OCI-LY1 (cell line): Measurements from ENCODE around the gene ARL13A.

Experiments
- H2AFZ ChIP-seq: fragments of 200-600 bp; sonication (generic), shearing (Covaris generic); 2 replicates; pipeline ENCODE4 v1.6.0; 2014; ENCODE audit warnings: antibody characterized with exemption, mild to moderate bottlenecking, low read length
- H3F3A ChIP-seq: fragments of 200-600 bp; sonication (generic), shearing (Covaris generic); 2 replicates; pipeline ENCODE4 v1.6.0; 2014; ENCODE audit warnings: mild to moderate bottlenecking, antibody characterized with exemption, low read length, moderate library complexity; ENCODE audit not compliant: insufficient read depth
- H3K27ac ChIP-seq: fragments of 200-600 bp; sonication (generic); 2 replicates; pipeline ENCODE4 v1.5.1; 2014; ENCODE audit warnings: low read length, mixed run types, mild to moderate bottlenecking, low read depth; ENCODE audit not compliant: poor library complexity, severe bottlenecking
- H3K27me3 ChIP-seq: fragments of 200-600 bp; sonication (generic); 2 replicates; pipeline ENCODE4 v1.6.0; 2014; ENCODE audit warnings: antibody characterized with exemption, mild to moderate bottlenecking, low read length, moderate library complexity; ENCODE audit not compliant: insufficient read depth
- H3K36me3 ChIP-seq: fragments of 200-600 bp; sonication (generic); 2 replicates; pipeline ENCODE4 v1.6.1; 2014; ENCODE audit warnings: mild to moderate bottlenecking, antibody characterized with exemption, low read length, moderate library complexity, mixed read lengths; ENCODE audit not compliant: insufficient read depth
- H3K4me1 ChIP-seq: fragments of 200-600 bp; sonication (generic); 2 replicates; pipeline ENCODE4 v1.5.1; 2014; ENCODE audit warnings: mild to moderate bottlenecking, low read length, moderate library complexity; ENCODE audit not compliant: insufficient read depth, severe bottlenecking
- H3K4me2 ChIP-seq: fragments of 200-600 bp; sonication (generic), shearing (Covaris generic); 2 replicates; pipeline ENCODE4 v1.6.1; 2014; ENCODE audit warnings: low read length
- H3K4me3 ChIP-seq: fragments of 200-600 bp; sonication (generic); 2 replicates; pipeline ENCODE4 v1.5.1; 2014; ENCODE audit warnings: low read length, low read depth, mild to moderate bottlenecking, mixed read lengths; ENCODE audit not compliant: poor library complexity, severe bottlenecking
- H3K79me2 ChIP-seq: fragments of 200-600 bp; shearing (Covaris generic); 2 replicates; pipeline ENCODE4 v1.6.1; 2016; ENCODE audit warnings: mixed run types, low read length, mixed read lengths; ENCODE audit not compliant: insufficient read depth
- H3K9ac ChIP-seq: fragments of 200-600 bp; sonication (generic), shearing (Covaris generic); 2 replicates; pipeline ENCODE4 v1.6.1; 2014; ENCODE audit warnings: mild to moderate bottlenecking, low read length, mixed read lengths
- H3K9me2 ChIP-seq: fragments of 200-600 bp; sonication (generic), shearing (Covaris generic); 2 replicates; pipeline ENCODE4 v1.6.1; 2014; ENCODE audit warnings: low read depth, mild to moderate bottlenecking, low read length, mixed read lengths
- H3K9me3 ChIP-seq: fragments of 200-600 bp; shearing (Covaris generic); 2 replicates; pipeline ENCODE4 v1.6.1; 2014; ENCODE audit warnings: low read length, mixed read lengths
- H4K20me1 ChIP-seq: fragments of 200-600 bp; sonication (generic), shearing (Covaris generic); 2 replicates; pipeline ENCODE4 v1.6.0; 2016; ENCODE audit warnings: mild to moderate bottlenecking, low read length; ENCODE audit not compliant: insufficient read depth
- EZH2 ChIP-seq: fragments of 200-600 bp; sonication (generic), shearing (Covaris generic); IDR thresholded peaks from 2 replicates; pipeline ENCODE4 v1.8.0; 2017; ENCODE audit warnings: borderline replicate concordance, mixed run types, mild to moderate bottlenecking, antibody characterized with exemption, low read length, moderate library complexity, mixed read lengths
- TF ChIP-seq, protein P1 (sequence below): fragments of 200-600 bp; sonication (generic), shearing (Covaris generic); IDR thresholded peaks from 2 replicates; pipeline ENCODE4 v1.5.1; 2017; ENCODE audit warnings: mild to moderate bottlenecking, antibody characterized with exemption, low read length, moderate library complexity, mixed read lengths

The ARL13A gene

DNA sequence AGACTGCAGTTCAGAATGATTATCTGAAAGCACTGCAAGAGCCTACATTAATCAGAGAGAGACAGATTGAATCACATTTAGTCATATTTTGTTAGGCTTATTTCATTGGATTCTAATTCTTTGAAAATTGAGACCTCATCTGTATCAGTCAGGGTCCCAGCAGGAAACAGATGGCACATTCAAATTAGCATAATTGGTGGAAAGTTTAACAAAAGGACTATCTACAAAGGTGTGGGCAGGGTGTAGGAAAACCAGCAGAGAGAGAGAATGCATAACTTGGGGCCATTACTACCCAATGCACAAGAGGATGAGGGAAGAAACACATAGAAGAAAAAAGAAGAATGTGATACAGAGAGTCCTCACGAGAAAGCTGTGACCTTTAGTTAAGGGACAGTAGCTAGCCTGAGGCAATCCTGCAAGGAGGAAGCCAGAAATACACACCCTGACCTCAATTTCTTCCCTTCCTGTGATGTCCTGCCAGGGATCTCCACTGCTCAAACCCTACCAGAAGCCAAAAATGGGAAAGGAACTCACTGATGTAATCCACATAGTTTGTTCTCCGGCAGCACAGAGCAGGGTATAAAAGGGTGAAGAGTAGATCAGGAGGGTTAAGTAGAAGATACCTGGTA lies 23.1 kb upstream of the ARL13A start:
- H3K9ac ChIP-seq, result no peak overlapping the region
- no peak overlapping the region for H3K4me2 ChIP-seq
- no peaks in the 10 kb centered on the region for H3K27me3 ChIP-seq
- H3K4me3 ChIP-seq, result no peak overlapping the region
- H3K9me3 ChIP-seq, result no peaks in the 10 kb centered on the region
- H4K20me1 ChIP-seq, result no peaks in the 10 kb centered on the region
- TF ChIP-seq, protein P1, sequence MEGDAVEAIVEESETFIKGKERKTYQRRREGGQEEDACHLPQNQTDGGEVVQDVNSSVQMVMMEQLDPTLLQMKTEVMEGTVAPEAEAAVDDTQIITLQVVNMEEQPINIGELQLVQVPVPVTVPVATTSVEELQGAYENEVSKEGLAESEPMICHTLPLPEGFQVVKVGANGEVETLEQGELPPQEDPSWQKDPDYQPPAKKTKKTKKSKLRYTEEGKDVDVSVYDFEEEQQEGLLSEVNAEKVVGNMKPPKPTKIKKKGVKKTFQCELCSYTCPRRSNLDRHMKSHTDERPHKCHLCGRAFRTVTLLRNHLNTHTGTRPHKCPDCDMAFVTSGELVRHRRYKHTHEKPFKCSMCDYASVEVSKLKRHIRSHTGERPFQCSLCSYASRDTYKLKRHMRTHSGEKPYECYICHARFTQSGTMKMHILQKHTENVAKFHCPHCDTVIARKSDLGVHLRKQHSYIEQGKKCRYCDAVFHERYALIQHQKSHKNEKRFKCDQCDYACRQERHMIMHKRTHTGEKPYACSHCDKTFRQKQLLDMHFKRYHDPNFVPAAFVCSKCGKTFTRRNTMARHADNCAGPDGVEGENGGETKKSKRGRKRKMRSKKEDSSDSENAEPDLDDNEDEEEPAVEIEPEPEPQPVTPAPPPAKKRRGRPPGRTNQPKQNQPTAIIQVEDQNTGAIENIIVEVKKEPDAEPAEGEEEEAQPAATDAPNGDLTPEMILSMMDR, result no peak
- no peak for TF ChIP-seq EZH2
- H3K27ac ChIP-seq, result no peak overlapping the region
- H2AFZ ChIP-seq, result no peak overlapping the region
- H3K9me2 ChIP-seq, result no peaks in the 10 kb centered on the region
- H3K79me2 ChIP-seq, result no peaks in the 10 kb centered on the region
- no peaks in the 10 kb centered on the region for H3K36me3 ChIP-seq
- H3K4me1 ChIP-seq, result no peaks in the 10 kb centered on the region
- no peaks in the 10 kb centered on the region for H3F3A ChIP-seq

GRCh38 chrX:100948557-100948956 lies 21.0 kb upstream of the ARL13A start:
- Histone ChIP-seq H3K4me2 (no peak overlapping the region), H3K36me3 (no peaks in the 10 kb centered on the region), H3K27me3 (no peaks in the 10 kb centered on the region), H3K27ac (no peak overlapping the region), H2AFZ (no peak overlapping the region), H3K9me2 (no peaks in the 10 kb centered on the region), H4K20me1 (no peaks in the 10 kb centered on the region), H3K4me3 (no peak overlapping the region), H3K4me1 (no peaks in the 10 kb centered on the region), H3F3A (no peaks in the 10 kb centered on the region), H3K9me3 (no peaks in the 10 kb centered on the region), H3K9ac (no peak overlapping the region), H3K79me2 (no peaks in the 10 kb centered on the region)
- no peak for TF ChIP-seq EZH2
- TF ChIP-seq, protein P1, result no peak

GRCh38 chrX:100962811-100963210 lies 6.7 kb upstream of the ARL13A start:
- H4K20me1 ChIP-seq, result no peaks in the 10 kb centered on the region
- H3K4me1 ChIP-seq, result no peaks in the 10 kb centered on the region
- no peaks in the 10 kb centered on the region for H3F3A ChIP-seq

More at GRCh38 chrX:100962811-100963210, 6.7 kb upstream of the ARL13A start:
- Histone ChIP-seq H3K27me3 (no peaks in the 10 kb centered on the region), H3K9ac (no peak overlapping the region), H3K27ac (no peak overlapping the region), H3K9me3 (no peaks in the 10 kb centered on the region), H3K79me2 (no peaks in the 10 kb centered on the region), H3K36me3 (no peaks in the 10 kb centered on the region), H2AFZ (no peak overlapping the region), H3K4me2 (no peak overlapping the region), H3K4me3 (no peak overlapping the region), H3K9me2 (no peaks in the 10 kb centered on the region)
- no peak for TF ChIP-seq EZH2
- TF ChIP-seq, protein P1, result no peak
